Choroid plexus epithelial cell (primary cell): ENCODE measurements around the gene NUP133.

Experiments used
- DNase-seq: peaks from one replicate; pipeline ENCODE4 v3.0.0-alpha.2; 2010; ENCODE audit warnings: low read depth
- H3K4me3 ChIP-seq: 2 replicates; pipeline ENCODE4 v1.5.1; 2011; ENCODE audit warnings: low read depth, mild to moderate bottlenecking, control low read depth, low read length, moderate library complexity
- TF ChIP-seq, protein P1 (sequence below): conservative IDR thresholded peaks from 2 replicates; pipeline ENCODE4 v1.5.1; 2011; ENCODE audit warnings: low read depth, mild to moderate bottlenecking, control low read depth, inconsistent platforms, low read length, moderate library complexity

Gene NUP133

DNA sequence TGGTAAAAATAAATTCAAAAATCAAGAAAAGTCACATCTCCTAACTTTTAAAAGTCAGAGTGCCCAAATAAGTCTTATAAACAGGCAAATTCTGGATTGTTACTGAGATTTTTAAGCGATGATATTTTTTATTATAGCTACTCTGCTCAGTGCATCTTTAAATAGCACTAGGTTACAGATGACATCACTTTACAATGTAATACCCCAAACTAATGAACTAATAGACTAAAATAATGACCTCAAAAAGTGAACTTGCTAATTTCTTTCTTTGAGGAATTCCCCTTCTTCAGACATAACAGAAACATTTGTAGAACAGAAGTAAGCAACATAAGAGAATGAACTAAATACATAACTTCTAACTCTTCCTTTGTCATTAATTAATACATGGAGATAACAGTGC is 41.3 kb downstream of the NUP133 start:
- no peak overlapping the region for H3K4me3 ChIP-seq

DNA sequence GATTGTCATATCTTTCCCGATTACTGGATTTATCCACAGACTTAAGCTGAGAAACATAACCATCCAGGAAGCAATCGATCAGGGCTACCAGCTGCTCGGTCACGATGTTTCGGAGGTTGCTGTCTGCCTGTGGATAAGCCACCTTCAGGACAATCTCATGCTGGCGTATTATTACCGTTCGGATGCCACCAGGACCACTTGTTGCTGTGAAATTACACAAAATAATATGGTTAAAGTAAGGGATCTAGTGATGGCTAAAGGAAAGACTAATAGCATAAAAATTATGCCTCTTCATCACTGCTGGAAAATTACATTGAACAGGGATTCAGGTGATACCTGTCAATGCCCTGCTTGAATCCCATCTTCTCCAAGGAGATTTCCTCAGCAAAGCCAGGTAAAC is 43.5 kb downstream of the NUP133 start:
- no peak for DNase-seq
- TF ChIP-seq, protein P1, sequence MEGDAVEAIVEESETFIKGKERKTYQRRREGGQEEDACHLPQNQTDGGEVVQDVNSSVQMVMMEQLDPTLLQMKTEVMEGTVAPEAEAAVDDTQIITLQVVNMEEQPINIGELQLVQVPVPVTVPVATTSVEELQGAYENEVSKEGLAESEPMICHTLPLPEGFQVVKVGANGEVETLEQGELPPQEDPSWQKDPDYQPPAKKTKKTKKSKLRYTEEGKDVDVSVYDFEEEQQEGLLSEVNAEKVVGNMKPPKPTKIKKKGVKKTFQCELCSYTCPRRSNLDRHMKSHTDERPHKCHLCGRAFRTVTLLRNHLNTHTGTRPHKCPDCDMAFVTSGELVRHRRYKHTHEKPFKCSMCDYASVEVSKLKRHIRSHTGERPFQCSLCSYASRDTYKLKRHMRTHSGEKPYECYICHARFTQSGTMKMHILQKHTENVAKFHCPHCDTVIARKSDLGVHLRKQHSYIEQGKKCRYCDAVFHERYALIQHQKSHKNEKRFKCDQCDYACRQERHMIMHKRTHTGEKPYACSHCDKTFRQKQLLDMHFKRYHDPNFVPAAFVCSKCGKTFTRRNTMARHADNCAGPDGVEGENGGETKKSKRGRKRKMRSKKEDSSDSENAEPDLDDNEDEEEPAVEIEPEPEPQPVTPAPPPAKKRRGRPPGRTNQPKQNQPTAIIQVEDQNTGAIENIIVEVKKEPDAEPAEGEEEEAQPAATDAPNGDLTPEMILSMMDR, result no peak
- no peak overlapping the region for H3K4me3 ChIP-seq

More for the DNA sequence above, 41.3 kb downstream of the NUP133 start:
- no peak for DNase-seq
- TF ChIP-seq, protein P1, result no peak

DNA sequence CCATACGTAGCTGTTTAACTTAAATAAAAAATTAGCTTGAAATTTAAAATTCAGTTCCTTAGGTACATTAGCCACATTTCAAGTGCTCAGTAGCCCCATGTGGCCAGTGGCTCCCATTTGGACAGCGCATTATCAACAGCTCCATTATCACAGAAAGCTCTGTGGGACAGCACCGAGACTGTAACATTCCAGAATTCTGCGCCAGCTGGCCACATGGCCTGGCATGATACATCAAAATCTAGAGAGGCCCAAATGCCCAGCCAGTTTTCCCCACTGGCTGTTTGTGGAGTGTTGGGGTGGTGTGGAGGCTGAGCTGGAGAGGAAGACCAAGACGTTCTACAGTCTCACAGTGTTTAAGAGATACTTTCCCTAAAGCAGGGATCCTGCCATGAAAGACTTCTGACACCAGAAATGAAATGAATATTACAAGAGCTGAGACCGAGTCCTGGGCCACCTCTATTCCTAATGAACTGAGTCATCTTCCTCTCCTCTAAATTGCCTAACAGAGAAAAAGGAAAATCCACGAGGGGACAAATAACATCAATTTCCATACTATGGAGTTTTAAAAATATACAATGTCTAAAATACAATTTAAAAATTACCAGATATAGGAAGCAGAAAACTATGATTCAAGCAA is 47.0 kb downstream of the NUP133 start:
- TF ChIP-seq, protein P1, result no peak
- no peak overlapping the region for H3K4me3 ChIP-seq

DNA sequence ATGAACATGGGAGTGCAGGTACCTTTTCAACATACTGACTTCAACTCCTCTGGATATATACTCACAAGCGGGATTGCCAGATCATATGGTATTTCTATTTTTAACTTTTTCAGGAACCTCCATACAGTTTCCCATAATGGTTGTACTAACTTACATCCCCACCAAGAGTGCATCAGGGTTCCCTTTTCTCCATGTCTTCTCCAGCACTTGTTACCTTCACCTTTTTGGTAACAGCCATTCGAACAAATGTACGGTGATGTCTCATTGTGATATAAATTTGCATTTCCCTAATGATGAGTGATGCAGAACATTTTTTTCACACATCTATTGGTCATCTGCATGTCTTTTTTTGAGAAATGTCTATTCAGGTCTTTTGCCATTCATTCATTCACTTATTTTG is 48.3 kb downstream of the NUP133 start:
- H3K4me3 ChIP-seq, result no peak overlapping the region
- TF ChIP-seq, protein P1, result no peak
- DNase-seq, result no peak

More for the DNA sequence above, 47.0 kb downstream of the NUP133 start:
- DNase-seq, result no peak

DNA sequence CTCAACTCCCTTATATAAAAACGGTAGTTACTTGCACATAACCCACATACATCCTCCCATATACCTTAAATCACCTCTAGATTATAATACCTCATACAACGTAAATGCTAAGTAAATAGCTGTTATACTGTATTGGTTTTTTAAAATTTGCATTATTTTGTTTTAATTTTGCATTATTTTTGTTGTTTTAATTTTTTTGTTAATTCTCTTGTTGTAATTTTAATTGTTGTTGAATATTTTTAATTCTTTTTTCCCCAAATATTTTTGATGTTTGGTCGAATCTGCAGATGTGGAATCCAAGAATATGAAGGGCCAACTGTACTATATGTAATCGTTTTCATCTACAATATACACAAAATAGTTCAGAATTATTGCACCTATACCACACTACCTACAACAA is 50.7 kb downstream of the NUP133 start:
- TF ChIP-seq, protein P1, result no peak
- H3K4me3 ChIP-seq, result no peak overlapping the region
- no peak for DNase-seq

DNA sequence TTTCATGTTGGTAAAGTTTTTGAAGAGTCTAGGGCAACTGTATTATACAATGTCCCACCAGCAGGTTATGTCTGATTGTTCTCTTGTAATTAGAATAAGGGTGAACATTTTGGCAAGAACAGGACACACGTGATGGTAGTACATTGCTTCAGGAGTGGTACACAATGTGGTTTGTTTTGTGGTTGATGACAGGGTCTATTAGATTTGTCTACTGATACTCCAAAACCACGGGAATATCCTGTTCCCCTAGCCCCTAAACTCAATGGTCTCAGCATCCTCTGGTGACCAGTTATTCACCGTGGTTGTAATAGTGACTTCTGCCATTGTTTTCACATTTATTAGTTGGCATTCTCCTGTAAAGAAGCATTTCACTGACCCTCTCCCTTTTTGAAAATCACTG is 52.1 kb downstream of the NUP133 start:
- no peak overlapping the region for H3K4me3 ChIP-seq
- DNase-seq, result peak; percentile 30
- TF ChIP-seq, protein P1, result no peak

DNA sequence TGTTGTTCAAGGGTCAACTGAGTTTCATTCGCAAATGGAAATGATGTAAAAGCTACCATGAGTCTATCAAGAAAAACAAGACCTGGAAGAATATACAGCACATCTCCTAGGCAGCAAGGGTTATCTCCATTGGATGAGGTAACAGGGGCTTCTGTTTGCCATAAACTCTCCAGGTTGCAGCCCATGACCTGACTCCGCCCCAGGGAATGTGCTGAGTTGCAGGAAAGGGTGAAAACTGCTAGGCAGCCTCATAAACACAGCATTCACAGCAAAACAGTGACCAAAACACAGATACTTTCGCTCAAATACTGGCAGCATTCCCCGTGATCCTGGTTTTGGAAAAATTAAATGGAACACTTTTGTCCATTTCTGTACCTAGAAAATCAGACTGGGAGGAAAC is 54.1 kb downstream of the NUP133 start:
- no peak overlapping the region for H3K4me3 ChIP-seq
- TF ChIP-seq, protein P1, result no peak
- peak; percentile 13 for DNase-seq
